ENCODE data around the gene EGLN3. TPM values are rescaled to one million over a fixed set of nuclear protein-coding genes. Genes with fewer than 3 reads are reported as not detected.

The EGLN3 gene
- total and polyA plus RNA-seq, 2 donors from 2014 or later, result 19.6 to 22.5 TPM

DNA sequence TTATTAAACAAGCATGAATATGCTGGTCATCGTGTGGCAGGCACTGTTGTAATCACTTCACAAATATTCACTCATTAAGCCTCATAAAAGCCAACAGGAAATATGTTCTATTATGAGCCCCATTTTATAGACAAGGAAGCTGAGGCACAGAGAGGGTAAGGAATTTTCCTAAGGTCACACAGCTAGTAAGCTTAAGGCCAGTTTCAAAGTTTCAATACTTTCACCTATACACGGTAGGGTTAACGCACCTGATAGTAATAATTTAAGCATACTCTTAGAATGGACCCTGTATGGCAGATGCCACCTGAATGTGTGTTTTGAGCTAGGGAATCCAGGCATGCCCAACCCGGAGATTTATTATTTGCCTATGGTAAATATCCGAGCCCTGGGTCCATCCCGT is 39.8 kb downstream of the EGLN3 start:
- no peak overlapping the region for H3K9ac ChIP-seq (ENCODE audit: low read length in 3 of 3)
- peaks cover 0 to 5% (median 4%) of the 10 kb centered on the region in 3 donors for H3K4me1 ChIP-seq (ENCODE audit: control insufficient read depth in 2 of 3, insufficient read depth in 2 of 3, low read depth in 1 of 3, low read length in 3 of 3)
- DNase-seq (no peak), FAIRE-seq (no peak)
- H3K27me3 ChIP-seq (ENCODE audit: control insufficient read depth, insufficient read depth, low read length), result no peaks in the 10 kb centered on the region
- no peaks in the 10 kb centered on the region for H3K9me3 ChIP-seq (ENCODE audit: control insufficient read depth in 2 of 3, insufficient read depth in 1 of 3, low read length in 3 of 3)
- H3K4me3 ChIP-seq (ENCODE audit: low read length in 3 of 3), result no peak overlapping the region
- intact Hi-C loops (cut with DNase I), result no loop called here
- no peak overlapping the region for H3K27ac ChIP-seq (ENCODE audit: low read depth in 2 of 2, low read length in 2 of 2)
- H3K36me3 ChIP-seq (ENCODE audit: control insufficient read depth in 2 of 3, insufficient read depth in 3 of 3, low read length in 3 of 3), result no peaks in the 10 kb centered on the region
- TF ChIP-seq CTCF (IDR thresholded peaks at IDR 0.05; ENCODE audit: borderline replicate concordance, extremely low read depth, insufficient read depth), result no peak

DNA sequence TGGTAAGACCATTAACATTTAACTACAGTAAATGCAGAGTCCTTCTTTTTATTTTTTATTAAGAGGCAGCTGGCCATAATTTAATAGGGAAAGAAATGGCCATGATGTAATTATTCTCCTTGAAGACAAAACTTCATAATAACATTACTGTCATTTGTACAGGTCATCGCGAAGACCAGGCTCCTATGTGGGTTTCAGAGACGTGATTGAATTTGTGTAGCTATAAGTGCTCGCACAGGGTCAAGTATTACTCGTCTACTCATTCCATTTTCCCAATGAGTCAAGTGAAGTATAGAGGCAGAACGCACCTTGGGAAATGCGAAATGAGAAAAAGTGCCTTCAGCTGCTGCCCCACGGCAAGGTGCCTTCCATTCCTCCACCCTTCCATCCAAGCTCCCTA is 40.4 kb downstream of the EGLN3 start:
- Histone ChIP-seq H3K4me1 (ENCODE audit: control insufficient read depth in 2 of 3, insufficient read depth in 2 of 3, low read depth in 1 of 3, low read length in 3 of 3) (peaks cover 0 to 5% (median 4%) of the 10 kb centered on the region in 3 donors), H3K9me3 (ENCODE audit: control insufficient read depth in 2 of 3, insufficient read depth in 1 of 3, low read length in 3 of 3) (no peaks in the 10 kb centered on the region), H3K36me3 (ENCODE audit: control insufficient read depth in 2 of 3, insufficient read depth in 3 of 3, low read length in 3 of 3) (no peaks in the 10 kb centered on the region), H3K4me3 (ENCODE audit: low read length in 3 of 3) (no peak overlapping the region), H3K27ac (ENCODE audit: low read depth in 2 of 2, low read length in 2 of 2) (no peak overlapping the region), H3K27me3 (ENCODE audit: control insufficient read depth, insufficient read depth, low read length) (no peaks in the 10 kb centered on the region), H3K9ac (ENCODE audit: low read length in 3 of 3) (no peak overlapping the region)
- FAIRE-seq (no peak), DNase-seq (no peak)
- intact Hi-C loops (cut with DNase I), result no loop called here
- TF ChIP-seq CTCF (IDR thresholded peaks at IDR 0.05; ENCODE audit: borderline replicate concordance, extremely low read depth, insufficient read depth), result no peak

GRCh38 chr14:33909380-33910084 is 41.3 kb downstream of the EGLN3 start:
- no peak overlapping the region for H3K9ac ChIP-seq (ENCODE audit: low read length in 3 of 3)
- FAIRE-seq (no peak), DNase-seq (no peak)
- peaks cover 0 to 5% (median 4%) of the 10 kb centered on the region in 3 donors for H3K4me1 ChIP-seq (ENCODE audit: control insufficient read depth in 2 of 3, insufficient read depth in 2 of 3, low read depth in 1 of 3, low read length in 3 of 3)
- TF ChIP-seq CTCF (IDR thresholded peaks at IDR 0.05; ENCODE audit: borderline replicate concordance, extremely low read depth, insufficient read depth), result no peak
- no peaks in the 10 kb centered on the region for H3K36me3 ChIP-seq (ENCODE audit: control insufficient read depth in 2 of 3, insufficient read depth in 3 of 3, low read length in 3 of 3)
- no peaks in the 10 kb centered on the region for H3K9me3 ChIP-seq (ENCODE audit: control insufficient read depth in 2 of 3, insufficient read depth in 1 of 3, low read length in 3 of 3)
- intact Hi-C loops (cut with DNase I), result no loop called here
- peak overlapping the region in 1 of 3 donors; percentile 4 for H3K4me3 ChIP-seq (ENCODE audit: low read length in 3 of 3)
- H3K27ac ChIP-seq (ENCODE audit: low read depth in 2 of 2, low read length in 2 of 2), result no peak overlapping the region
- H3K27me3 ChIP-seq (ENCODE audit: control insufficient read depth, insufficient read depth, low read length), result no peaks in the 10 kb centered on the region
